ENCODE measurements around the gene KRTAP5-11.

GRCh38 chr11:71542382-71542781 is 40.3 kb downstream of the KRTAP5-11 start:
- TF ChIP-seq CTCF (IDR thresholded peaks at IDR 0.05) (no peak), EZH2 (IDR thresholded peaks at IDR 0.05) (no peak)

Measured in neural progenitor cell (in vitro differentiated cells).